Activated naive CD8-positive, alpha-beta T cell treated with anti-CD3 and anti-CD28 coated beads, Interleukin-2, amount 10 ng/mL, durations not matched to agents 7 days and 5 days (primary cell): ENCODE measurements around the gene SRD5A1. TPM values are rescaled to one million over a fixed set of nuclear protein-coding genes. Genes with fewer than 3 reads are reported as not detected.
A peak's percentile ranks its signal among the peaks of the same experiment; 100 is the strongest.

Experiments
- ATAC-seq: fragments of 150-1000 bp; cut with Tn5 transposase; one replicate; pipeline ENCODE4 v1.10.0; 2021; ENCODE audit warnings: low read depth, moderate library complexity
- POLR2A ChIA-PET: fragments of 350-600 bp; sonication (Branson Sonifier 250); formaldehyde crosslinking; loops from one replicate; lab custom pipeline; 2021; ENCODE audit warnings: antibody characterized with exemption; lab: Charles Lee
- DNase-seq: peaks from one replicate; pipeline ENCODE4 v3.0.0; 2021
- H3K27ac Mint-ChIP-seq: one replicate; pipeline ENCODE4 v1.8.0; 2022; ENCODE audit warnings: mild to moderate bottlenecking, mixed read lengths
- H3K27me3 Mint-ChIP-seq: one replicate; pipeline ENCODE4 v1.8.0; 2022; ENCODE audit warnings: mild to moderate bottlenecking, moderate library complexity, mixed read lengths
- H3K36me3 Mint-ChIP-seq: one replicate; pipeline ENCODE4 v1.8.0; 2021; ENCODE audit warnings: mild to moderate bottlenecking, mixed read lengths
- H3K4me1 Mint-ChIP-seq: one replicate; pipeline ENCODE4 v1.8.0; 2021; ENCODE audit warnings: mixed read lengths
- H3K4me3 Mint-ChIP-seq: one replicate; pipeline ENCODE4 v1.8.0; 2022; ENCODE audit warnings: mild to moderate bottlenecking, moderate library complexity, mixed read lengths
- H3K9me3 Mint-ChIP-seq: one replicate; pipeline ENCODE4 v1.8.0; 2021; ENCODE audit warnings: mixed read lengths
- total RNA-seq, 2 experiments: library from RNA; stranded (reverse); gene quantifications; one replicate each; pipeline ENCODE4 v1.2.3, GENCODE V29; 2021

The SRD5A1 gene
- total RNA-seq, 2 experiments from 2014 or later: 12.6 to 15.9 TPM

DNA sequence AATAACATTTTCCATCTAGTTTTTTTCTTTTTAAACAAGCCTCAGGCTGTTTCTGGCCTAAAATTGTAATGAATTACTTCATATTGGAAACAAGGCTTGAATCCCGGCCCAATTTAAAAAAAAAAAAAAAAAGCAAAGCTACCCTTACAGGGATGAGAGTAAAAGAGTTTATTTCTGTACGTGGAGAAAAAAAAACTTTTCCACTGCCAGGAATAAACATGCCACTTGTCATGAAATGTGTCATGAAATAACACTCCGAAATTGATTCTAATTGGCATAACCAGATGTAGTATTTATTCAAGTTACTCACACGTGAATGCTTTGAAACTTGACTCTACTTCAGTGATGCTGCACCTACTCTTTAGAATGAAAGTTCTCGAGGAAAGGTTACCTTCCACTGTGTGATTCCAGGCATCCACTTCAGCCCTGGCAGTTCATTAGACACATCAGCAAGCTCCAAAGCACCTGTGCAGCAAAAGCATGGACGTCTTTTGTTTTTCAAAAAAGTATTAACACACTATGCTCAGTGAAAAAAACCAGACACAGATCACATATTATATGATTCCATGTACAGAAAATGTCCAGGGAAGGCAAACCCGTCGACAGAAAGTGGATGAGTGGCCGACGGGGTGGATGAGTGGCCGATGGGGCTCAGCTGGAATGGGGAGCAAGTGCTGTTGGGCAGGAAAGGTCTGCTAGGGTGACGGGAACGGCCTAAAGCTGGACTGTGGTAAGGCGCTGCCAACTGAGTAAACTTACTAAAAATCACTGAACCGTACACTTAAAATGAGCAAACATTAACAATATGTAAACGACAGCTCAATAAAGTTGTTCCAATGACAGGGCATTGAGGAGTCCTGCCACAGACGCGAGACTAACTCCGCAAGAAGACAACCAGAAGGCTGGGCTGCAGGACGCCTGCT lies 21.6 kb upstream of the SRD5A1 start:
- Mint-ChIP-seq H3K27me3 (no peaks in the 10 kb centered on the region), H3K4me3 (no peak overlapping the region), H3K36me3 (peaks cover 29% of the 10 kb centered on the region), H3K4me1 (peaks cover 13% of the 10 kb centered on the region), H3K27ac (no peak overlapping the region), H3K9me3 (no peaks in the 10 kb centered on the region)
- ATAC-seq (no peak), DNase-seq (no peak)
- POLR2A ChIA-PET: no interaction called here

DNA sequence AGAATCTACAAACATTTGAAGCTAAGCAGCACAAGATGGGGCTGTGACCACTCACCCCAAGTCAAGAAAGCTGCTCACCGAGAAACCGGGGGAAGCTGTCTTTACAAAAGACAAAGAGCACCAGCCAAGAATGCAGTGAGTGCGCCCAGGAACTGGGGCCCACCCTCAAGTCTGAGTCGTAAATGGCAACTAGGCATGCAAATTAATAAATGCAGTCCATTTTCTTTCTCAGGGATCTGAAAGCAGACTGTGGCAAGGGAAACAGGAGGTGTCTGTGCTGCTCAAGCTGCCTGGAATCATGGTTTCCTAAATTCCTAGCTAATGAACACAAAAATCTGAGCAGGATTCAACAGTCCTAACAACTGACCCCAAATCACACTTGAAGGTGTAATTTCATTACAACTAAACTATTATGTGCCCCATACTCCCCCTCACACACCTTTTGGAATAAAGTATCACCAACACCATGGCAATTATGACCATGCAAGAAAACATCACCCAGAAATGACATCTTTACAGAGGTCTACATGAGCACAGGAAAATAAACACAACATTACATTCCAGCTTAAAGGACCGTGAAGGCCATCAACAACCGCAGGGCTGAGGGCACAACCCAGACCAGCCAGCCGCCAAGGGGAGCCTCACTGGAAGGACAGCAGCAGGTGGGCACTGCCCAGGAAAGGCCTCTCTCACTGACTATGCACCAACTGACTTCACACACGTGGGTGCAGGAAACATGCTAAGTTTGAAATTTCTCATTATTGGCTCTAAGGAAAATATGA lies 18.0 kb upstream of the SRD5A1 start:
- H3K9me3 Mint-ChIP-seq: no peaks in the 10 kb centered on the region
- ATAC-seq (no peak), DNase-seq (no peak)
- H3K27me3 Mint-ChIP-seq: no peaks in the 10 kb centered on the region
- no peak overlapping the region for H3K4me3 Mint-ChIP-seq
- H3K36me3 Mint-ChIP-seq: peaks cover 26% of the 10 kb centered on the region
- POLR2A ChIA-PET: interaction anchor here (0.7 kb wide), 1 partner anchor 1090 kb away, joined by 3 read pairs; no protein-coding TSS in a partner anchor
- no peak overlapping the region for H3K27ac Mint-ChIP-seq
- peaks cover 11% of the 10 kb centered on the region for H3K4me1 Mint-ChIP-seq

DNA sequence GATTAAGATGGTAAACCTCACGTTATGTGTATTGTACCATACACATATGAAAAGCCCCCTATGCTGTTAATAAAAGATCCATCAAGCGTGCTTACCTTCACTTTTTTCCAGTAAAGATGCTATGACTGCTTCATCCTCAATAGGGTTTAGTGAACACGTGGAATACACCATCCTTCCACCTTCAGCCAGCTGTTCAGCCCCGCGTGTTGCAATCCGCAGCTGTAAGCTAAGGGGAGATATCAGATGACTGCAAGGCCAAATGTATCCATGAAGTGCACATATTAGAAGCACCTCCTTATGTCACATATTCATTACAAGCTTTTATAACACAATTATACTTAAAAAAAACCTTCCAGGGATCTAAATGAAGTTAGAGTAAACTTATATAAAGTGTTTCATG lies 16.6 kb upstream of the SRD5A1 start:
- Mint-ChIP-seq H3K36me3 (peaks cover 29% of the 10 kb centered on the region), H3K4me1 (peaks cover 10% of the 10 kb centered on the region), H3K4me3 (no peak overlapping the region), H3K27ac (no peak overlapping the region), H3K27me3 (no peaks in the 10 kb centered on the region), H3K9me3 (no peaks in the 10 kb centered on the region)
- ATAC-seq (no peak), DNase-seq (no peak)
- POLR2A ChIA-PET: no interaction called here

DNA sequence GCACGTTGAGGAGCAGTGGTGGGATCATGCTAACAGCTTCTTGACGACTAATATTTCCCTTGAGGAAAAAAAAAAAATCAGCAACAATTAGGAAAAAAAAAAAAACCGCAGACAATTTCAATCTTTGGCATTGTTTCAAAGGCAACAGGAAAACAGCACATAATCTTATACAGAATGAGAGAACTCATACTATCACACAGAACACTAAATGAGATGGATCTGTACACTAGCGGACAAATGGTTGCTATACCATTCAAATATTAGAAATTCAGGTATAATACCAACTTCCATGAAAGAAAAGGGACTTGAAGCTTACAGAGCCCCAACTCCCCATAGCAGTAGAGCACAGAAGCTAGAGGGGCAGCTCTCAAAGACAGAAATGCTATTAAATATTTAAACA lies 10.0 kb upstream of the SRD5A1 start:
- Mint-ChIP-seq H3K4me1 (peaks cover 12% of the 10 kb centered on the region), H3K4me3 (no peak overlapping the region), H3K27ac (no peak overlapping the region), H3K9me3 (peaks cover 16% of the 10 kb centered on the region), H3K36me3 (peaks cover 66% of the 10 kb centered on the region), H3K27me3 (no peaks in the 10 kb centered on the region)
- ATAC-seq: no peak
- no peak for DNase-seq
- POLR2A ChIA-PET: interaction anchor here (0.6 to 2.0 kb wide), 4 partner anchors 10 to 1133 kb away, joined by 3 to 8 read pairs (median 4); partner anchors contain the start of genes NSUN2 and SRD5A1

DNA sequence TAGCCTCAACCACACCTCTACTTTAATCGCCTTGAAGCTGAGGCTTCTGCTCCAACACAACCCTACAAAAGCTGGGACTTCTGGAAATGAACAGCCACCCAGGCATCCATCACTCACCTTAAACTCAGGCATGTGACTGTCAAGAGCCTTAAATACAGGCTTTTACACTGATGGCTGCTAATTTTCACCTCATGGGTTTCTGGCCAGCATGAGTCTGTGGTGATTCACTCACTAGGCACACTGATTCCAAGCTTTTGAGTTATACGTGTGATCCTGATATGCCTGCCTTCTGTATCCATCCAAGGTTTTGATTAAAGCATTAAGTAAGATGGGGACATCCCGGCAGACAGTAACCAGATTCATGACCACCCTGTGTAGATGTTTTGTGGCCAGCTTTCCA lies 9.3 kb upstream of the SRD5A1 start:
- ATAC-seq: no peak
- POLR2A ChIA-PET: interaction anchor here (2.0 kb wide), 1 partner anchor 9 kb away, joined by 8 read pairs; the partner anchor contains the start of genes NSUN2 and SRD5A1
- Mint-ChIP-seq H3K4me3 (no peak overlapping the region), H3K9me3 (peaks cover 16% of the 10 kb centered on the region), H3K27ac (no peak overlapping the region), H3K36me3 (peaks cover 69% of the 10 kb centered on the region), H3K4me1 (peaks cover 13% of the 10 kb centered on the region), H3K27me3 (no peaks in the 10 kb centered on the region)
- DNase-seq: no peak

DNA sequence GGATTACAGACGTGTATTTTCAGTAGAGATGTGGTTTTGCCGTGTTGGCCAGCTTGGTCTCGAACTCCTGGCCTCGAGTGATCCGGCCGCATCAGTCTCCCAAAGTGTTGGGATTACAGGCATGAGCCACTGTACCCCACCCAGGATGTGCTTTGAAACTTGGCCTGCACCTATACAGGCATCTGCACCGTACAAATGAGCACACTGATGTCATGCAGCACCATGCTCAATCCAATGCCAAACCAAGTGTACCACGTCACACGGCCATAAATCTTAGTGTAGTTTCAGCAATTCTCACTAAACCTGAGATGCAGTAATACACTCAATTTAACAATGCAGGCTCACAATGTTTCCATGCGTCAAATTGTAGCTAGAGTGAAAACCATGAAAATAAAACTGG lies 6.7 kb upstream of the SRD5A1 start:
- no peak for DNase-seq
- H3K27me3 Mint-ChIP-seq: no peaks in the 10 kb centered on the region
- H3K27ac Mint-ChIP-seq: no peak overlapping the region
- H3K9me3 Mint-ChIP-seq: peaks cover 16% of the 10 kb centered on the region
- no peak for ATAC-seq
- H3K4me1 Mint-ChIP-seq: peaks cover 31% of the 10 kb centered on the region
- POLR2A ChIA-PET: no interaction called here
- no peak overlapping the region for H3K4me3 Mint-ChIP-seq
- H3K36me3 Mint-ChIP-seq: peaks cover 80% of the 10 kb centered on the region

DNA sequence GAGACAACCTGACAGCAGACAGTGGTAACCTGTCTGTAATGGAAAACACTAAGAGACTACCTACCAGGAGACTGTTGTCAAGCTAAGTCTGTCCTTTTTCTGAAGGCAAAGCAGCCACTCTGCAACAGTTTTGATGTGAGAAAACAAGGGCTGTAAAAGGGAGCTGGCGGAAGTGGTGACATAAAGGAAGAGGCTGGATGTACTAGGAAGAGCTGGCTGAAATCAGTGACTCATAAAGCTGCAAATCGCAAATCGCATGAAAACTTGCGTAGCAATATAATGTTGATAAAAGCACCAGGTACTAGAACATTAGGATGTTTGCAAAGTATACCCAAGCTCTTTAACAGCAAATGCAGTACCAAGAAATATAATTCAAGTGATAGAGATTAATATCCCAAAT lies 1.8 kb upstream of the SRD5A1 start:
- H3K27me3 Mint-ChIP-seq: no peaks in the 10 kb centered on the region
- H3K36me3 Mint-ChIP-seq: peaks cover 45% of the 10 kb centered on the region
- H3K4me3 Mint-ChIP-seq: peak overlapping the region; percentile 98
- no peak for ATAC-seq
- peaks cover 1% of the 10 kb centered on the region for H3K9me3 Mint-ChIP-seq
- POLR2A ChIA-PET: interaction anchor here (3.2 kb wide), 1 partner anchor 80 kb away, joined by 22 read pairs; the partner anchor contains the start of gene TENT4A
- H3K27ac Mint-ChIP-seq: no peak overlapping the region
- no peak for DNase-seq
- peaks cover 35% of the 10 kb centered on the region for H3K4me1 Mint-ChIP-seq

DNA sequence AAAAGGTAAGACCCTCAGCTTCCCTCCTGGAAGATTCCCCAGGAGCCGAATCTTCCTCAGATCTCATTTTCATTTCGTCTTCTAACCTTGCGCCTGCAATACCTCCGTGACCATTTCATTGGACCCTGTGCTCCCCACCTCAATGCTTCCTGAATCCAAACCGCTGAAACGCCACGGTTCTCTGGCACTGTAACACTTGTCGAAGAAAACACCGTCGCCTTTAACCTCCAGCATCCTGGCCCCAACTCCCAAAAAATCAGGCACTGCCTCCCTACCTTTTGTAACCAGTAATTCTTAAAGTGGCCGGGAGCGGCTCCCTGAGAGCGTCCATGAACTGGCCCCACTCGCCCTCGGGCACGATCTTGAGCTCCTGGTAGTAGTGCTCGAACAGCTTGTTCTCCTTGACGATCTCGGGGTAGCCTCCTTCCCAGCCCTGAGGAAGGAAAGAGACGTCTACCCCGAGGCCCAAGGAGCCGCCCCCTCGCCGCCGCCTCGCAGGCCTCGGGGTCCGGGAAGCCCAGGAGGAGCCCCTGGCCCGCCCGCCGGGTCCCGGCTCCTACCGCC lies 834 bp upstream of the SRD5A1 start:
- Mint-ChIP-seq H3K4me3 (peak overlapping the region; percentile 98), H3K27ac (peak overlapping the region; percentile 92), H3K9me3 (no peaks in the 10 kb centered on the region), H3K4me1 (peaks cover 33% of the 10 kb centered on the region), H3K36me3 (peaks cover 40% of the 10 kb centered on the region), H3K27me3 (no peaks in the 10 kb centered on the region)
- DNase-seq (no peak), ATAC-seq (no peak)
- POLR2A ChIA-PET: interaction anchor here (1.0 to 3.2 kb wide), 10 partner anchors 8 to 1211 kb away, joined by 3 to 22 read pairs (median 6); partner anchors contain the start of genes ICE1, MED10 and TENT4A

DNA sequence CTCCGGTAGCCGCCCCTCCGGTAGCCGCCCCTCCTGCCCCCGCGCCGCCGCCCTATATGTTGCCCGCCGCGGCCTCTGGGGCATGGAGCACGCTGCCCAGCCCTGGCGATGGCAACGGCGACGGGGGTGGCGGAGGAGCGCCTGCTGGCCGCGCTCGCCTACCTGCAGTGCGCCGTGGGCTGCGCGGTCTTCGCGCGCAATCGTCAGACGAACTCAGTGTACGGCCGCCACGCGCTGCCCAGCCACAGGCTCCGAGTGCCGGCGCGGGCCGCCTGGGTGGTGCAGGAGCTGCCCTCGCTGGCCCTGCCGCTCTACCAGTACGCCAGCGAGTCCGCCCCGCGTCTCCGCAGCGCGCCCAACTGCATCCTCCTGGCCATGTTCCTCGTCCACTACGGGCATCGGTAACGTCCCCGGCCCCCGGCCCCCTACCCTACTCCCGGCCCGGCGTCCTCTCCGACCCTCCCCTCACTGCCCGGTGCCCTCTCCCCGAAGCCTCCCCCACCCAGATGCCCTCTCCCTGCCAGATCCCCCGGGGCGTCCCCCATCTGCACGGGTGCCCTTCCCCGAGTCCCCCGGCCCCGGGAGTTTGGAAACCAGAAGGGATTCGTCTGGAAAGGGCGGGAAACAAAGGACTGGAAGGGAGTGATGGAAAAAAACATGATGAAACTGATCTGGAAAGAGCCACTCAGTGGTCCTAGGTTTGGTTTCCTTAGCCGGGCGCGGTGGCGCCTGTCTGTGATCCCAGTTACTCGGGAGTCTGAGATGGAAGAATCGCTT lies 417 bp downstream of the SRD5A1 start:
- H3K4me1 Mint-ChIP-seq: peaks cover 32% of the 10 kb centered on the region

DNA sequence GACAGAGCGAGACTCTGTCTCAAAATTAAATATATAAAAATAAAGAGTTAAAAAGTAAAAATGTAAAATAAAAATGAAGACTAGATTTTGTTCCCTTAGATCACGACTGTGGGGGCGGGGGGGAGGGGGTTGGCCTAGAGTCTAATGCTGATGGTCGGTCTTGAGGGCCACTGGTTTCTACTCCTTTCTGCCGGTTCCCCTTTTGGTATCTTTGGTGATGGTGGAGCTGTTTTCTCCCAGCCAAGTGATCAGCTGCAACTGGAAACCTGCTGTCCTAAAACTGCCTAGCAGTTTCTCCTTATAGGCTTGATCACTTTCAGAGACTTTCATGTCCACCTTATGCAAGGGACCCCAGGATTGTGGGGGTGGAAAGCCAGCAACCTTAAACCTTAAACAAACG lies 1.1 kb downstream of the SRD5A1 start:
- H3K4me3 Mint-ChIP-seq: peak overlapping the region; percentile 98
- peak overlapping the region; percentile 85 for H3K27ac Mint-ChIP-seq
- H3K4me1 Mint-ChIP-seq: peaks cover 29% of the 10 kb centered on the region
- DNase-seq: no peak
- H3K9me3 Mint-ChIP-seq: no peaks in the 10 kb centered on the region
- H3K27me3 Mint-ChIP-seq: no peaks in the 10 kb centered on the region
- peaks cover 32% of the 10 kb centered on the region for H3K36me3 Mint-ChIP-seq
- no peak for ATAC-seq
- POLR2A ChIA-PET: interaction anchor here (1.4 to 2.5 kb wide), 2 partner anchors 77 to 94 kb away, joined by 4 to 10 read pairs; no protein-coding TSS in a partner anchor

More for the DNA sequence above, 417 bp downstream of the SRD5A1 start:
- Mint-ChIP-seq H3K9me3 (no peaks in the 10 kb centered on the region), H3K36me3 (peaks cover 32% of the 10 kb centered on the region), H3K27ac (peak overlapping the region; percentile 85), H3K27me3 (no peaks in the 10 kb centered on the region), H3K4me3 (peak overlapping the region; percentile 98)
- POLR2A ChIA-PET: interaction anchor here (0.6 to 3.2 kb wide), 16 partner anchors 9 to 1212 kb away, joined by 3 to 22 read pairs (median 5); partner anchors contain the start of genes ICE1, MED10 and TENT4A
- DNase-seq: no peak
- peak; percentile 62 for ATAC-seq

DNA sequence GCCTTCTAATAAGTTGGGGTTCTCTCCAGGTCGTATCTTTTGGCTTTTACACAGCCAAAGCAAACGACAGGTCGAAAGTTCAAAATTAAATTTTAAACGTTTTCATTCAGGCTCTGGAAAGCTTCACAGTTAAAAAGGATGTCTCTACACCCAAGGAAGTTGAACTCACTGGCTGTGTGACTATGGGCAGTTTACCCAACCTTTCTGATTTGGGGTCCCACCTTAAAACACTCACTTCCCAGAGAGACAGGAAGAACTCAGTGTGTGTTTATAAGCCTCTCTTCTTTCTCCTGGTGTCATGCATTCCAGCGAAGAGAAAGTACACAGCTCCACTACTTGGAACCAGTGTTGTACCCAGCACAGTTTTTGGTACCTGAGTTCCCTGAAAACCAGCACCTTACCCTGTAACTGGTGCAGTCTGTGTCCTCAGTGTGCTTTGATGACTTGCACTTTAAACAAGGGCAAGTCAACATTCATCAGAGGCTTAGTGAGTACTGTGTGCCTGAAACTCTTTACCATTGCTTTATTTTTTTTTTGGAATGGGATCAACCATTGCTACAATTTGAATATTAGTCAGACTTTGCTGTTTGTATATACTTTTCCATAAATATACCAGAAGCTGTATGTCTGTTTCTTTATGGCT lies 1.7 kb downstream of the SRD5A1 start:
- Mint-ChIP-seq H3K9me3 (no peaks in the 10 kb centered on the region), H3K27me3 (no peaks in the 10 kb centered on the region), H3K4me3 (peak overlapping the region; percentile 73), H3K27ac (no peak overlapping the region), H3K4me1 (peaks cover 25% of the 10 kb centered on the region), H3K36me3 (peaks cover 26% of the 10 kb centered on the region)
- DNase-seq: no peak
- POLR2A ChIA-PET: interaction anchor here (1.1 to 1.4 kb wide), 2 partner anchors 77 to 95 kb away, joined by 3 to 4 read pairs; no protein-coding TSS in a partner anchor
- no peak for ATAC-seq

DNA sequence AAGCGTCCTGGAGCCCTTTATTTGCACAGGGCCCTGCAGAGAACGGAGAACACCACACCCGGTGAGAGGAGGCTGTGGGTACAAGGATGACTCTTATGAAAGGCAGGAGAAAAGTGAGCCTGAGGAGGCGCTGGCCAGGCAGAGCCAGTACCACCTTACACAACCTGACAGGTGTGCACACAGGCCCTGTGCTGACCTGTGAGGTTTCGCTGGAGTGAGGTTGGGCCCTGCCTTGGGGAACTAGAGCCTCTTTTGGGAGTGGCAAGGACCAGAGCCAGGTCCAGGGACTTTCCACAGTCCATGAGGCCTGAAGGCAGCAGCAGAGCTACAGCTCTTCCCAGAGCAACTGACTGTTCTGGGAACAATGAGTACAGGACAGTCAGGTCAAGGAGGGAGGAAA lies 3.1 kb downstream of the SRD5A1 start:
- H3K36me3 Mint-ChIP-seq: peaks cover 13% of the 10 kb centered on the region
- POLR2A ChIA-PET: no interaction called here
- H3K27ac Mint-ChIP-seq: peak overlapping the region; percentile 21

More for the DNA sequence above, 3.1 kb downstream of the SRD5A1 start:
- no peak for ATAC-seq
- Mint-ChIP-seq H3K27me3 (no peaks in the 10 kb centered on the region), H3K4me1 (peaks cover 15% of the 10 kb centered on the region), H3K9me3 (no peaks in the 10 kb centered on the region), H3K4me3 (no peak overlapping the region)
- DNase-seq: no peak
